GM19238 (cell line): ENCODE data around the gene PIERCE2.
"Not testable (repeated sequence)": the region's sequence is repeated elsewhere in the genome, so short reads cannot be mapped to it uniquely, and the experiment has no call there.

ENCODE experiments used
- DNase-seq: peaks from one replicate; pipeline ENCODE4 v3.0.0; 2011; ENCODE audit warnings: low spot score; ENCODE audit not compliant: insufficient read length

Gene PIERCE2, protein sequence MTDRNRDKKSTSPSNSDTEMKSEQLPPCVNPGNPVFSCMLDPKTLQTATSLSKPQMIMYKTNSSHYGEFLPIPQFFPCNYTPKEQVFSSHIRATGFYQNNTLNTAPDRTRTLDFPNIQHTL

GRCh38 chr15:55408012-55408928 is at the start of gene PIERCE2, which contains the start of gene CCPG1:
Gene PIERCE2, plus strand, starts transcription at chr15:55408495. Its CDS starts 274 bp downstream, at chr15:55408769.
Gene CCPG1, minus strand, starts transcription at chr15:55408359. Its CDS starts 18,935 bp downstream, at chr15:55389424.
- DNase-seq: peak; percentile 78

- DNase-seq: no peak
Observed at GRCh38 chr15:55360256-55360655, 48.0 kb upstream of the PIERCE2 start.

DNA sequence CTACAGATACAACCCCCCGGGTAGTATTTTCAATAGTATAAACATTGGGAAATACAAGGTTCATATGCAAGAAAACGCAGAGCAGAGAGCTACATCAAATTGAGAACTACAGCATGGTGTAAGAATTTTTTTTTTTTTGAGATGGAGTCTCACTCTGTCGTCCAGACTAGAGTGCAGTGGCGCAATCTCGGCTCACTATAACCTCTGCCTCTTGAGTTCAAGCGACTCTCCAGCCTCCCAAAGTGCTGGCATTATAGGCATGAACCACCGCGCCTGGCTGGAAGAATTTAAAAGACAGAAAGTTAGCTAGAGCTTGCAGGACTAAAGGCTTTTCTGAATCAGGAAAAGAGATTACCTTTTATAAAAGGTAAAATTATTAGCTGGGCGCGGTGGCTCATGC is 47.2 kb upstream of the PIERCE2 start:
- DNase-seq: no peak

DNA sequence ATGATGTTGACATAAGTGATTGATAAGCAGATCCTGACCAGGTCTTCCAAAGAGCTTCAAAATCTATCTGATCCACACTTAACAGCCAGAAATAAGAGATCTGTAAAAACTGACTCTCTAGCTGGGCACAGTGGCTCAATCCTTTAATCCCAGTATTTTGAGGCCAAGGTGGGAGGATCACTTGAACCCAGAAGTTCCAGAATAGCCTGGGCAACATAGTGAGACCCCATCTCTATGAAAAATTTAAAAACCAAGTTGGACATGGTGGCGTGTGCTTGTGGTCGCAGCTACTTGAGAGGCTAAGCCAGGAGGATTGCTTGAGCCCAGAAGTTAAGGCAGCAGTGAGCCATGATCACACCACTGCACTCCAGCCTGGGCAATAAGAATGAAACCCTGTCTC is 45.7 kb upstream of the PIERCE2 start:
- DNase-seq: no peak

- no peak for DNase-seq
Observed at GRCh38 chr15:55366981-55367380, 41.3 kb upstream of the PIERCE2 start.

GRCh38 chr15:55372701-55373440 is 35.4 kb upstream of the PIERCE2 start:
- DNase-seq: no peak

- DNase-seq: no peak
Observed at GRCh38 chr15:55379095-55379494, 29.2 kb upstream of the PIERCE2 start.

DNA sequence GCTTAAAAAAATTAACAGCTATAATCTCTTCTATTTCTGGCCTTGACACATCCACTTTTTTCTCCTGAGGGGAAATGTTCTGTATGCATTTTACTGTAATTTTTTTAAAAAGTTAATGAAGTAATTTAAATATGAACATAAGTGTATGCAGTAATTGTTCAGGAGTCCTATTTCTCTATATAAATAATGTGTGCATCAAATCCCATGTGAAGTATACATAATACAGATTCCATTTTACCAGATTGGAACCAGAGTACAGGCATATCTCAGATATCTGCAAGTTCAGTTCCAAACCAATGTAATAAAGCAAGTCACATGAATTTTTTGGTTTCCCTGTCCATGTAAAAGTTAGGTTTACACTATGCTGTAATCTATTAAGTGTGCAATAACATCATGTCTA is 26.7 kb upstream of the PIERCE2 start:
- no peak for DNase-seq

DNA sequence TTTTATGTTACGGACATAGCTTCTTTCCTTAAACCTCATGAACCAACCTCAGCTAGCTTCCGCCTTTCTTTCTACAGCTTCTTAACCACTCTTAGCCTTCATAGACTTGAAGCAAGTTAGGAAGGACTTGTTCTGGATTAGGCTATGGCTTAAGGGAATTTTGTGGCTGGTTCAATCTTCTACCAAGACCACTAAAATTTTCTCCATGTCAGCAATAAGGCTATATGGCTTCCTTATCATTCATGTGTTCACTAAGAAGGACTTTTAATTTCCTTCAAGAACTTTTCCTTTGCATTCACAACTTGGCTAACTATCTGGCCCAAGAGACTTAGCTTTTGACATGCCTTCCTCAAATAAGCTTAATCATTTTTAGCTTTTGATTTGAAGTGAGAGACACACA is 24.6 kb upstream of the PIERCE2 start:
- no peak for DNase-seq

- DNase-seq: no peak
Observed at GRCh38 chr15:55387027-55387426, 21.3 kb upstream of the PIERCE2 start.

DNA sequence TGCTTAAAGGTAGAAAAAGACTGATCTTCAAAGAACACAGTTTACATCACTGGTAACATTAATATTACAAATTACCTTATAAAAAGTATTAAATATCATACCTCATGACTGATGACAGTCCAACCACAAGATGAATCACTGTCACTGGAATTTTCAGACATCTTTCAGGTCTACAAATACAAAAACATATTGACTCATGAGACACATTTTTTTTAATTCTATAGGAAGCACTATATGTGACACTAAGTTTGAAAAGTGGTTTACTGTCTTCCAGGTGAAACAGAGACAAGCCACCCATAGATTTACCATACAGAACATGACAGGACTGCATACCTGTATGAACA is 19.1 kb upstream of the PIERCE2 start:
- no peak for DNase-seq

GRCh38 chr15:55394694-55395093 is 13.6 kb upstream of the PIERCE2 start:
- DNase-seq: no peak

DNA sequence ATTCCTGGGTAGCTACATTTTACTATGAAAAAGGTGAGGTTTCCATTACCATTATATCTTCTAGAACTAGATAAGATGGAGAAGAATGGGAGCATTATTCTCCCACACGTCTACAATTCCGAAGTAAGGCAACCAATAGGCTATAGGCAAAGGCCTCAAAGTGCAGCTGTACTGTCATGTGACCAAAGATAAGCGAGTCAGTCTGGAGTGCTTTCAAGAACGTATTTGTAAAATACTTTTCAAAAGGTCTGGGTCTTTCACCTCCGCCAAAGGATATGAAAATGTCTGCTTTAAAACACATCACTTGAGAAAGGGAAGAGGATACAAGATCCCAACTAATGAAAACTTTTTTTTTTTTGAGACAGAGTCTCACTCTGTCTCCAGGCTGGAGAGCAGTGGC is 10.1 kb upstream of the PIERCE2 start:
- DNase-seq: no peak

DNA sequence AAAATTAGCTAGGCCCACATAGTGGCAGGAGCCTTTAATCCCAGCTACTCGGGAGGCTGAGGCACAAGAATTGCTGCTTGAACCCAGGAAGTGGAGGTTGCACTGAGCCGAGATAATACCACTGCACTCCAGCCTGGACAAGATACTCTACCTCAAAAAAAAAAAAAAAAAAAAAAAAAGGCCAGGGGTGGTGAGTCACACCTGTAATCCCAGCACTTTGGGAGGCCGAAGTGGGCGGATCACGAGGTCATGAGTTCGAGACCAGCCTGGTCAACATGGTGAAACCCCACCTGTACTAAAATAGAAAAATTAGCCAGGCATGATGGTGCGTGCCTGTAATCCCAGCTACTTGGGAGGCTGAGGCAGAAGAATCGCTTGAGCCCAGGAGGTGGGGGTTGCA is 8.2 kb upstream of the PIERCE2 start:
- not testable (repeated sequence) for DNase-seq

DNA sequence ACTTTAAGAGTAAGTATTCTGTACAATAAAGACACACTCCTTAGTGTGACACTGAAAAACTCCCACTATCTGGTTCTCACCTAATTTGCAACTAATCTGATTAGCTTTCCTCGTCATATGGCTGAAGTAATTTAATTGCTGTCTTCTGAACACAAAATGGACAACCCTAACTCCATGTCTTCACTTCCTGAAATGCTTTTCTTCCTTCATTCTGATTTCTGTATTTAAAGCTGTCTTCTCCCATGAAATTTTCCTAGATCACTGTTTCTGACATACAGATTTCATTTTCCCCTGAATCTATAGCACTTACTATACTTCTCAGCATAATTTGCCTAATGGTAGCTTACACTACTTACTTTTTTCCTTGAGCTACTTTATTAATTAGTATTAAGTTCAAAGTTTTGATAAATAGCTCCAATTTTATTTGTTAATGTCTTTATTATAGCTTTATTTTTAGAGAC is 6.5 kb upstream of the PIERCE2 start:
- DNase-seq: no peak

DNA sequence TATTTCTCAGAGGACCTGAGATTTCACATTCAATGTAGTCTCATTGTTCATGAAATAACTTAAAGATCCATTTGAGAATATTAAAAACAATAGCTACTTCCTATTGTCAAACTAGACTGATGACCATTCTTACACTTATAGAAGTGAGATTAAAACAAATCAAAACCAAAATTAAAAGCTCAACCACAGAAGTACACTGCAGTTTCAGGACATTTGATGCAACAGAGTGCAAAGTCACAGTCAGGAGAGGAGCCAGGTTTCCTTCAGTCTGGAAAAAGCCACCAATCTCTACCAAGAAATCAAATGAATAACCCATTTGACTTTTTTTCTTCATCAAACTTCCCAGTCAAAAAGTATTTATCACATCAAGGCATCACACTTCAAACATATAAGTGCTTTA is 5.6 kb upstream of the PIERCE2 start:
- DNase-seq: no peak

- no peak for DNase-seq
Observed at GRCh38 chr15:55403531-55403930, 4.8 kb upstream of the PIERCE2 start.

GRCh38 chr15:55407498-55408011 is 740 bp upstream of the PIERCE2 start:
- no peak for DNase-seq

GRCh38 chr15:55408976-55409375 is 681 bp downstream of the PIERCE2 start:
- DNase-seq: not testable (repeated sequence)

- DNase-seq: not testable (repeated sequence)
Observed at GRCh38 chr15:55417678-55418077, 9.4 kb downstream of the PIERCE2 start.

GRCh38 chr15:55420171-55420866 is 12.0 kb downstream of the PIERCE2 start:
- no peak for DNase-seq
